NCI-H526 (cell line): ENCODE measurements around the gene RAB3IL1.

ENCODE experiments used
- DNase-seq, 2 experiments: peaks; one replicate each; lab custom pipeline; 2025; lab: John Stamatoyannopoulos, UW

Gene RAB3IL1

GRCh38 chr11:61904539-61905048 lies 12.8 kb downstream of the RAB3IL1 start:
- DNase-seq = peak in 1 of 2 experiments; percentile 30

- no peak for DNase-seq
Observed at GRCh38 chr11:61903845-61904244, 13.5 kb downstream of the RAB3IL1 start.

GRCh38 chr11:61902313-61902712 lies 15.1 kb downstream of the RAB3IL1 start:
- no peak for DNase-seq

- DNase-seq = no peak
Observed at GRCh38 chr11:61901397-61901796, 16.0 kb downstream of the RAB3IL1 start.

- no peak for DNase-seq
Observed at GRCh38 chr11:61900251-61900650, 17.1 kb downstream of the RAB3IL1 start.

- peak; percentile 73 to 92 for DNase-seq
Observed at GRCh38 chr11:61899146-61899841, 18.1 kb downstream of the RAB3IL1 start.

- DNase-seq = no peak
Observed at GRCh38 chr11:61898247-61898582, 19.2 kb downstream of the RAB3IL1 start.

- peak; percentile 62 to 91 for DNase-seq
Observed at GRCh38 chr11:61897387-61898246, 19.7 kb downstream of the RAB3IL1 start.

GRCh38 chr11:61896665-61897386 lies 20.5 kb downstream of the RAB3IL1 start:
- peak in 1 of 2 experiments; percentile 38 for DNase-seq

- no peak for DNase-seq
Observed at GRCh38 chr11:61895718-61896059, 21.7 kb downstream of the RAB3IL1 start.

- no peak for DNase-seq
Observed at GRCh38 chr11:61895046-61895717, 22.2 kb downstream of the RAB3IL1 start.

- no peak for DNase-seq
Observed at GRCh38 chr11:61893981-61894380, 23.4 kb downstream of the RAB3IL1 start.

- DNase-seq = peak in 1 of 2 experiments; percentile 79
Observed at GRCh38 chr11:61892085-61892370, 25.3 kb downstream of the RAB3IL1 start.

- DNase-seq = peak; percentile 80 to 95
Observed at GRCh38 chr11:61891331-61892084, 25.9 kb downstream of the RAB3IL1 start, which contains the start of gene FADS3. Gene FADS3 (minus strand): TSS chr11:61891545. CDS start chr11:61891381, 164 bp downstream.

GRCh38 chr11:61890529-61891330 lies 26.6 kb downstream of the RAB3IL1 start:
- DNase-seq = peak in 1 of 2 experiments; percentile 76

- peak; percentile 43 to 68 for DNase-seq
Observed at GRCh38 chr11:61889831-61890230, 27.5 kb downstream of the RAB3IL1 start.

- DNase-seq = no peak
Observed at GRCh38 chr11:61888590-61888989, 28.8 kb downstream of the RAB3IL1 start.

GRCh38 chr11:61887839-61888494 lies 29.4 kb downstream of the RAB3IL1 start:
- no peak for DNase-seq

GRCh38 chr11:61886643-61887042 lies 30.7 kb downstream of the RAB3IL1 start:
- no peak for DNase-seq
